ENCODE results near the gene CHD1L.

Gene CHD1L

DNA sequence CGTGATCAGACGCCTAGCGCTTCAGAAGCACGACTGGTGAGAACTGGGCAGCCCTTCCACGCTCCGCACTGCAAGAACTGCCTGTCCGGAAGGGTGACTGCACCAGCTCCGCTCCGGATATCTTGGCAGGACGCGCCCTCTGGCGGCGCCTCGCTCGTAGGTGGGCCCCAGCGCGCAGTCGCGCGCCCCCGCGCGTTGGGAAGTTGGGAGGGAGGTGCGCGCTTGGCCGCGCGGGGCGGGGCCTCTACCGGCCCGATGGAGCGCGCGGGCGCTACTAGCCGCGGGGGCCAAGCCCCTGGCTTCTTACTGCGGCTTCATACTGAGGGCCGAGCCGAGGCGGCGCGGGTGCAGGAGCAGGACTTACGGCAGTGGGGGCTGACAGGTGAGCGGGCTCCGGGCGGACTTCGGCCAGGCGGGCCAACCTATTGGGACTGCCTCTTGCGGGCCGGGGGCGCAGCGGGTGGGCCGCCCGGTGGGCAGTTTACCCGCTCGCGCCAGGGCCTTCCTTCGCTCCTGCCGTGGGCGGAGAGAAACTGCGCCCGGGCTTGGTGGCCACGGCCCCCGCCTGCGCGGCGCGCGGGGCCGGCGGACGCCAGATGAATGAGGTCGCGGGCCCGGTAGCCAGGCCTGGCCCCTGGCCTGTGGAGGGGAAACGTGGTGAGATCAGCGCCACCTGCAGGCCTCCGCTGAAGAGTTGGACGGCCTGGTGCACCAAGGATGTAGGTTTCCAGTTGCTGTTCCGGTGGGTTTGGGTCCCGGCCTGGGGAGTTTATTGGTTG is at the start of gene CHD1L:
CHD1L (plus strand) TSS at position 236 of the 779 bp plus-strand sequence; CDS start at position 256, 20 bp downstream.
- TF ChIP-seq FOXM1 (IDR thresholded peaks at IDR 0.05; ENCODE audit: borderline replicate concordance, low read depth) (no peak), TCF12 (IDR thresholded peaks at IDR 0.05; ENCODE audit: low read depth) (no peak; the same call in 1 of the 2 replicates), EGR1 (IDR thresholded peaks at IDR 0.05) (peak; percentile 97), RAD21 (IDR thresholded peaks at IDR 0.05; ENCODE audit: low read depth) (peak; percentile 89), ZBTB7A (IDR thresholded peaks at IDR 0.05; ENCODE audit: low read depth) (peak; percentile 60; the same call in 1 of the 2 replicates)
- TF ChIP-seq, protein P1, sequence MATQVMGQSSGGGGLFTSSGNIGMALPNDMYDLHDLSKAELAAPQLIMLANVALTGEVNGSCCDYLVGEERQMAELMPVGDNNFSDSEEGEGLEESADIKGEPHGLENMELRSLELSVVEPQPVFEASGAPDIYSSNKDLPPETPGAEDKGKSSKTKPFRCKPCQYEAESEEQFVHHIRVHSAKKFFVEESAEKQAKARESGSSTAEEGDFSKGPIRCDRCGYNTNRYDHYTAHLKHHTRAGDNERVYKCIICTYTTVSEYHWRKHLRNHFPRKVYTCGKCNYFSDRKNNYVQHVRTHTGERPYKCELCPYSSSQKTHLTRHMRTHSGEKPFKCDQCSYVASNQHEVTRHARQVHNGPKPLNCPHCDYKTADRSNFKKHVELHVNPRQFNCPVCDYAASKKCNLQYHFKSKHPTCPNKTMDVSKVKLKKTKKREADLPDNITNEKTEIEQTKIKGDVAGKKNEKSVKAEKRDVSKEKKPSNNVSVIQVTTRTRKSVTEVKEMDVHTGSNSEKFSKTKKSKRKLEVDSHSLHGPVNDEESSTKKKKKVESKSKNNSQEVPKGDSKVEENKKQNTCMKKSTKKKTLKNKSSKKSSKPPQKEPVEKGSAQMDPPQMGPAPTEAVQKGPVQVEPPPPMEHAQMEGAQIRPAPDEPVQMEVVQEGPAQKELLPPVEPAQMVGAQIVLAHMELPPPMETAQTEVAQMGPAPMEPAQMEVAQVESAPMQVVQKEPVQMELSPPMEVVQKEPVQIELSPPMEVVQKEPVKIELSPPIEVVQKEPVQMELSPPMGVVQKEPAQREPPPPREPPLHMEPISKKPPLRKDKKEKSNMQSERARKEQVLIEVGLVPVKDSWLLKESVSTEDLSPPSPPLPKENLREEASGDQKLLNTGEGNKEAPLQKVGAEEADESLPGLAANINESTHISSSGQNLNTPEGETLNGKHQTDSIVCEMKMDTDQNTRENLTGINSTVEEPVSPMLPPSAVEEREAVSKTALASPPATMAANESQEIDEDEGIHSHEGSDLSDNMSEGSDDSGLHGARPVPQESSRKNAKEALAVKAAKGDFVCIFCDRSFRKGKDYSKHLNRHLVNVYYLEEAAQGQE (IDR thresholded peaks at IDR 0.05; ENCODE audit: low read depth): no peak
- TF ChIP-seq, protein P2, sequence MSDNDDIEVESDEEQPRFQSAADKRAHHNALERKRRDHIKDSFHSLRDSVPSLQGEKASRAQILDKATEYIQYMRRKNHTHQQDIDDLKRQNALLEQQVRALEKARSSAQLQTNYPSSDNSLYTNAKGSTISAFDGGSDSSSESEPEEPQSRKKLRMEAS (IDR thresholded peaks at IDR 0.05): peak; percentile 70
- TF ChIP-seq, protein P3, sequence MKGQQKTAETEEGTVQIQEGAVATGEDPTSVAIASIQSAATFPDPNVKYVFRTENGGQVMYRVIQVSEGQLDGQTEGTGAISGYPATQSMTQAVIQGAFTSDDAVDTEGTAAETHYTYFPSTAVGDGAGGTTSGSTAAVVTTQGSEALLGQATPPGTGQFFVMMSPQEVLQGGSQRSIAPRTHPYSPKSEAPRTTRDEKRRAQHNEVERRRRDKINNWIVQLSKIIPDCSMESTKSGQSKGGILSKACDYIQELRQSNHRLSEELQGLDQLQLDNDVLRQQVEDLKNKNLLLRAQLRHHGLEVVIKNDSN (IDR thresholded peaks at IDR 0.05): 0 out of 2 replicates have a peak, but pooled peaks have one; percentile 10

DNA sequence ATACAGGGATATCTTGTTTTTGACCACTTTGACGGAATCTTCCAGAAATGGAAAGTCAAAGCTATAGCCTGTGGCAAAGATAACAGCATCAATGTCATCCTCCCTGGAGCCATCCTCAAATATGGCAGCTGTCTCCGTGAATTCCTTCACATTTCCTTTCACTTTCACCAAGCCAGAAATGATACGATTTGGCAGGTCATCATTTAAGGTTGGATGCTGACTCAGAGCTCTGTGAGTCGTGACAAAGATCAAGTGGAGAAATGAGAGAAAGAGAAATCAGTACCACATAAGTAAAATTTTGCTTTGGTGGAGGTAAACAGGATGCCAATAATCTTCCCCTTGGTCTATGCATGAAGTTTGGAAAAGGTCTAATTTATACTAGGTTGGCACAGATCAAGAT is 41.2 kb upstream of the CHD1L start:
- TF ChIP-seq ZBTB7A (IDR thresholded peaks at IDR 0.05; ENCODE audit: low read depth) (no peak), TAF1 (IDR thresholded peaks at IDR 0.05; ENCODE audit: low read depth) (no peak), TEAD4 (IDR thresholded peaks at IDR 0.05) (no peak), CREB1 (IDR thresholded peaks at IDR 0.05; ENCODE audit: low read depth) (no peak), CEBPB (IDR thresholded peaks at IDR 0.05) (no peak), FOXM1 (IDR thresholded peaks at IDR 0.05; ENCODE audit: borderline replicate concordance, low read depth) (no peak), RAD21 (IDR thresholded peaks at IDR 0.05; ENCODE audit: low read depth) (no peak), YY1 (IDR thresholded peaks at IDR 0.05; ENCODE audit: low read depth) (no peak), EP300 (IDR thresholded peaks at IDR 0.05; ENCODE audit: borderline replicate concordance) (no peak), NFIC (IDR thresholded peaks at IDR 0.05) (no peak), EGR1 (IDR thresholded peaks at IDR 0.05) (no peak), TCF12 (IDR thresholded peaks at IDR 0.05; ENCODE audit: low read depth) (no peak)
- TF ChIP-seq, protein P3 (IDR thresholded peaks at IDR 0.05): no peak
- TF ChIP-seq, protein P1 (IDR thresholded peaks at IDR 0.05; ENCODE audit: low read depth): no peak
- TF ChIP-seq, protein P2 (IDR thresholded peaks at IDR 0.05): no peak

DNA sequence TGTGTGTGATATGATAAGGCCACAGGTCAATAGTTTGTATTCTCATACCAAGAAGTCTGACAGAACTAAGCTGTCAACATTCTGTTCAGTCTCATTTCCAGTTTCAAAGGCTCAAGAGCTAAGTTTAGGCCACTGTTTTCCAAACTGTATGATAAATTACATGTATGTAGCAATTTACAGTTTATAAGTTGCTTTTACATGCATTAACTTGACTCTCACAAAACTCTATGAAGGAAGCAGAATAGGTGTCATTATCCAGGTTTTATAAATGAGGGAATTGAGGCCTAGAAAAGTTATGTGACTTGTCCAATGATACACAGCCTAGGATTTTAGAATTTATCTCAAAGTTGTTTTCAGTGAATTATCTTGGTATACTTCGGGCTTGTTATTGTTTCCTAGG is 40.7 kb upstream of the CHD1L start:
- TF ChIP-seq FOXM1 (IDR thresholded peaks at IDR 0.05; ENCODE audit: borderline replicate concordance, low read depth) (no peak), CREB1 (IDR thresholded peaks at IDR 0.05; ENCODE audit: low read depth) (no peak), EP300 (IDR thresholded peaks at IDR 0.05; ENCODE audit: borderline replicate concordance) (no peak), NFIC (IDR thresholded peaks at IDR 0.05) (no peak), YY1 (IDR thresholded peaks at IDR 0.05; ENCODE audit: low read depth) (no peak), RAD21 (IDR thresholded peaks at IDR 0.05; ENCODE audit: low read depth) (no peak)
- TF ChIP-seq, protein P1 (IDR thresholded peaks at IDR 0.05; ENCODE audit: low read depth): no peak

DNA sequence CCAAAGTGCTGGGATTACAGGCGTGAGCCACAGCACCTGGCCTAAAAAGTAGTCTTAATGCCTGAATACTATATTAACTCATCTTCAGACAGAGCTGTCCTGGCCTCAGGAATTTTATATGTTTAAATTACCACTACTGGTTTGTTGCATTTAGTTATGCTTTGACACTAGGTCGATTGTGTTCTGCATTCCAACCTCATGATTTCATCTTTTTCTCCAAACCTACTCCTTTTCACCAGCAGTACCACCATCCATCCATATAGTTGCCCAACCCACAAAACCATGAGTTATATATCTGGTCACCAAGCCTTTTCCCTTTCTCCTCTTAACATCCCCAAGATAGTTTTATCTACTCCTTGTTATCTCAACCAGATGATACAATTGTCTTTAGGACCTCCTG is 39.9 kb upstream of the CHD1L start:
- no peak for TF ChIP-seq TAF1 (IDR thresholded peaks at IDR 0.05; ENCODE audit: low read depth)
- TF ChIP-seq TEAD4 (IDR thresholded peaks at IDR 0.05): no peak
- no peak for TF ChIP-seq NFIC (IDR thresholded peaks at IDR 0.05)
- TF ChIP-seq YY1 (IDR thresholded peaks at IDR 0.05; ENCODE audit: low read depth): no peak
- TF ChIP-seq, protein P2 (IDR thresholded peaks at IDR 0.05): no peak
- no peak for TF ChIP-seq ZBTB7A (IDR thresholded peaks at IDR 0.05; ENCODE audit: low read depth)
- TF ChIP-seq EGR1 (IDR thresholded peaks at IDR 0.05): no peak
- TF ChIP-seq FOXM1 (IDR thresholded peaks at IDR 0.05; ENCODE audit: borderline replicate concordance, low read depth): no peak

Measured in Ishikawa (cell line).